HEK293 (cell line): Measurements from ENCODE around the gene TYW5.

Experiments
- CTCF ChIP-seq: fragments of 450-650 bp; formaldehyde crosslinking; IDR thresholded peaks from 2 replicates; pipeline ENCODE4 v1.5.1; 2016; ENCODE audit warnings: missing biosample characterization, missing genetic modification characterization
- IKZF3 ChIP-seq: fragments of 450-650 bp; IDR thresholded peaks from 2 replicates; pipeline ENCODE4 v1.5.0; 2018; ENCODE audit warnings: missing biosample characterization, mild to moderate bottlenecking, missing genetic modification characterization, moderate library complexity
- PRDM2 ChIP-seq: fragments of 450-650 bp; formaldehyde crosslinking; IDR thresholded peaks from 2 replicates; pipeline ENCODE4 v1.5.1; 2016; ENCODE audit warnings: missing biosample characterization, missing genetic modification characterization, borderline replicate concordance
- SALL2 ChIP-seq: fragments of 450-650 bp; formaldehyde crosslinking; IDR thresholded peaks from 2 replicates; pipeline ENCODE4 v1.5.0; 2017; ENCODE audit warnings: missing biosample characterization, mild to moderate bottlenecking, missing genetic modification characterization, borderline replicate concordance
- SP2 ChIP-seq: fragments of 450-650 bp; formaldehyde crosslinking; IDR thresholded peaks from 2 replicates; pipeline ENCODE4 v1.5.1; 2016; ENCODE audit warnings: missing biosample characterization, missing genetic modification characterization
- SP3 ChIP-seq: fragments of 450-650 bp; formaldehyde crosslinking; IDR thresholded peaks from 2 replicates; pipeline ENCODE4 v1.5.1; 2016; ENCODE audit warnings: missing biosample characterization, missing genetic modification characterization
- TCF7L2 ChIP-seq: IDR thresholded peaks from 2 replicates; pipeline ENCODE4 v1.6.1; 2011; ENCODE audit warnings: low read depth, mild to moderate bottlenecking, inconsistent platforms, low read length, moderate library complexity, borderline replicate concordance
- ZBTB17 ChIP-seq: fragments of 450-650 bp; formaldehyde crosslinking; IDR thresholded peaks from 2 replicates; pipeline ENCODE4 v1.5.1; 2016; ENCODE audit warnings: missing biosample characterization, missing genetic modification characterization
- ZEB2 ChIP-seq: fragments of 450-650 bp; formaldehyde crosslinking; IDR thresholded peaks from 2 replicates; pipeline ENCODE4 v1.5.1; 2016; ENCODE audit warnings: missing biosample characterization, missing genetic modification characterization
- ZIC2 ChIP-seq: fragments of 450-650 bp; formaldehyde crosslinking; IDR thresholded peaks from 2 replicates; pipeline ENCODE4 v1.5.1; 2016; ENCODE audit warnings: missing biosample characterization, missing genetic modification characterization
- ZNF214 ChIP-seq: fragments of 450-650 bp; formaldehyde crosslinking; IDR thresholded peaks from 2 replicates; pipeline ENCODE4 v1.5.1; 2017; ENCODE audit warnings: missing biosample characterization, mild to moderate bottlenecking, missing genetic modification characterization, borderline replicate concordance
- ZNF335 ChIP-seq: fragments of 450-650 bp; formaldehyde crosslinking; conservative IDR thresholded peaks from 2 replicates; pipeline ENCODE4 v1.5.1; 2016; ENCODE audit warnings: missing biosample characterization, missing genetic modification characterization
- ZNF580 ChIP-seq: fragments of 450-650 bp; formaldehyde crosslinking; IDR thresholded peaks from 2 replicates; pipeline ENCODE4 v1.5.1; 2016; ENCODE audit warnings: missing biosample characterization, missing genetic modification characterization
- ZNF600 ChIP-seq: fragments of 450-650 bp; formaldehyde crosslinking; IDR thresholded peaks from 2 replicates; pipeline ENCODE4 v1.5.1; 2016; ENCODE audit warnings: missing biosample characterization, missing genetic modification characterization
- ZNF624 ChIP-seq: fragments of 450-650 bp; formaldehyde crosslinking; IDR thresholded peaks from 2 replicates; pipeline ENCODE4 v1.5.1; 2017; ENCODE audit warnings: missing biosample characterization, missing genetic modification characterization
- ZNF660 ChIP-seq: fragments of 450-650 bp; IDR thresholded peaks from 2 replicates; pipeline ENCODE4 v1.5.1; 2018; ENCODE audit warnings: missing biosample characterization, mild to moderate bottlenecking, missing genetic modification characterization
- ZNF747 ChIP-seq: fragments of 450-650 bp; formaldehyde crosslinking; IDR thresholded peaks from 2 replicates; pipeline ENCODE4 v1.5.1; 2016; ENCODE audit warnings: missing biosample characterization, missing genetic modification characterization
- ZNF843 ChIP-seq: fragments of 450-650 bp; formaldehyde crosslinking; IDR thresholded peaks from 2 replicates; pipeline ENCODE4 v1.5.1; 2016; ENCODE audit warnings: missing biosample characterization, missing genetic modification characterization
- TF ChIP-seq, protein P1 (sequence below): fragments of 450-650 bp; formaldehyde crosslinking; IDR thresholded peaks from 2 replicates; pipeline ENCODE4 v1.5.1; 2016; ENCODE audit warnings: missing biosample characterization, missing genetic modification characterization
- TF ChIP-seq, protein P2 (sequence below): fragments of 450-650 bp; formaldehyde crosslinking; conservative IDR thresholded peaks from 2 replicates; pipeline ENCODE4 v1.5.1; 2016; ENCODE audit warnings: low read depth, missing biosample characterization, missing genetic modification characterization
- TF ChIP-seq, protein P3 (sequence below): fragments of 450-650 bp; formaldehyde crosslinking; IDR thresholded peaks from 2 replicates; pipeline ENCODE4 v1.5.1; 2016; ENCODE audit warnings: missing biosample characterization, missing genetic modification characterization

Gene TYW5

GRCh38 chr2:199911052-199911876, 44.0 kb downstream of the TYW5 start, which contains the start of gene C2orf69 (continued):
- TF ChIP-seq, protein P1, sequence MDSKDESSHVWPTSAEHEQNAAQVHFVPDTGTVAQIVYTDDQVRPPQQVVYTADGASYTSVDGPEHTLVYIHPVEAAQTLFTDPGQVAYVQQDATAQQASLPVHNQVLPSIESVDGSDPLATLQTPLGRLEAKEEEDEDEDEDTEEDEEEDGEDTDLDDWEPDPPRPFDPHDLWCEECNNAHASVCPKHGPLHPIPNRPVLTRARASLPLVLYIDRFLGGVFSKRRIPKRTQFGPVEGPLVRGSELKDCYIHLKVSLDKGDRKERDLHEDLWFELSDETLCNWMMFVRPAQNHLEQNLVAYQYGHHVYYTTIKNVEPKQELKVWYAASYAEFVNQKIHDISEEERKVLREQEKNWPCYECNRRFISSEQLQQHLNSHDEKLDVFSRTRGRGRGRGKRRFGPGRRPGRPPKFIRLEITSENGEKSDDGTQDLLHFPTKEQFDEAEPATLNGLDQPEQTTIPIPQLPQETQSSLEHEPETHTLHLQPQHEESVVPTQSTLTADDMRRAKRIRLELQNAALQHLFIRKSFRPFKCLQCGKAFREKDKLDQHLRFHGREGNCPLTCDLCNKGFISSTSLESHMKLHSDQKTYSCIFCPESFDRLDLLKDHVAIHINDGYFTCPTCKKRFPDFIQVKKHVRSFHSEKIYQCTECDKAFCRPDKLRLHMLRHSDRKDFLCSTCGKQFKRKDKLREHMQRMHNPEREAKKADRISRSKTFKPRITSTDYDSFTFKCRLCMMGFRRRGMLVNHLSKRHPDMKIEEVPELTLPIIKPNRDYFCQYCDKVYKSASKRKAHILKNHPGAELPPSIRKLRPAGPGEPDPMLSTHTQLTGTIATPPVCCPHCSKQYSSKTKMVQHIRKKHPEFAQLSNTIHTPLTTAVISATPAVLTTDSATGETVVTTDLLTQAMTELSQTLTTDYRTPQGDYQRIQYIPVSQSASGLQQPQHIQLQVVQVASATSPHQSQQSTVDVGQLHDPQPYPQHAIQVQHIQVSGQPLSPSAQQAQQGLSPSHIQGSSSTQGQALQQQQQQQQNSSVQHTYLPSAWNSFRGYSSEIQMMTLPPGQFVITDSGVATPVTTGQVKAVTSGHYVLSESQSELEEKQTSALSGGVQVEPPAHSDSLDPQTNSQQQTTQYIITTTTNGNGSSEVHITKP (tag by site-specific recombination), result peak; percentile 49
- TF ChIP-seq IKZF3 (peak; percentile 84), SP3 (tag by site-specific recombination) (peak; percentile 53), CTCF (peak; percentile 79), TCF7L2 (no peak), ZNF660 (tag by site-specific recombination) (peak; percentile 76), PRDM2 (tag by site-specific recombination) (no peak), ZBTB17 (peak; percentile 68), SP2 (tag by site-specific recombination) (peak; percentile 71), ZNF747 (tag by site-specific recombination) (no peak), ZNF335 (peak; percentile 99), ZNF580 (tag by site-specific recombination) (no peak), ZNF600 (tag by site-specific recombination) (peak; percentile 79), ZEB2 (tag by site-specific recombination) (no peak; the same call in 1 of the 2 replicates), SALL2 (tag by site-specific recombination) (no peak), ZIC2 (tag by site-specific recombination) (peak; percentile 63), ZNF214 (tag by site-specific recombination) (no peak), ZNF624 (tag by site-specific recombination) (no peak), ZNF843 (tag by site-specific recombination) (peak; percentile 35; the same call in 1 of the 2 replicates)
- TF ChIP-seq, protein P2, sequence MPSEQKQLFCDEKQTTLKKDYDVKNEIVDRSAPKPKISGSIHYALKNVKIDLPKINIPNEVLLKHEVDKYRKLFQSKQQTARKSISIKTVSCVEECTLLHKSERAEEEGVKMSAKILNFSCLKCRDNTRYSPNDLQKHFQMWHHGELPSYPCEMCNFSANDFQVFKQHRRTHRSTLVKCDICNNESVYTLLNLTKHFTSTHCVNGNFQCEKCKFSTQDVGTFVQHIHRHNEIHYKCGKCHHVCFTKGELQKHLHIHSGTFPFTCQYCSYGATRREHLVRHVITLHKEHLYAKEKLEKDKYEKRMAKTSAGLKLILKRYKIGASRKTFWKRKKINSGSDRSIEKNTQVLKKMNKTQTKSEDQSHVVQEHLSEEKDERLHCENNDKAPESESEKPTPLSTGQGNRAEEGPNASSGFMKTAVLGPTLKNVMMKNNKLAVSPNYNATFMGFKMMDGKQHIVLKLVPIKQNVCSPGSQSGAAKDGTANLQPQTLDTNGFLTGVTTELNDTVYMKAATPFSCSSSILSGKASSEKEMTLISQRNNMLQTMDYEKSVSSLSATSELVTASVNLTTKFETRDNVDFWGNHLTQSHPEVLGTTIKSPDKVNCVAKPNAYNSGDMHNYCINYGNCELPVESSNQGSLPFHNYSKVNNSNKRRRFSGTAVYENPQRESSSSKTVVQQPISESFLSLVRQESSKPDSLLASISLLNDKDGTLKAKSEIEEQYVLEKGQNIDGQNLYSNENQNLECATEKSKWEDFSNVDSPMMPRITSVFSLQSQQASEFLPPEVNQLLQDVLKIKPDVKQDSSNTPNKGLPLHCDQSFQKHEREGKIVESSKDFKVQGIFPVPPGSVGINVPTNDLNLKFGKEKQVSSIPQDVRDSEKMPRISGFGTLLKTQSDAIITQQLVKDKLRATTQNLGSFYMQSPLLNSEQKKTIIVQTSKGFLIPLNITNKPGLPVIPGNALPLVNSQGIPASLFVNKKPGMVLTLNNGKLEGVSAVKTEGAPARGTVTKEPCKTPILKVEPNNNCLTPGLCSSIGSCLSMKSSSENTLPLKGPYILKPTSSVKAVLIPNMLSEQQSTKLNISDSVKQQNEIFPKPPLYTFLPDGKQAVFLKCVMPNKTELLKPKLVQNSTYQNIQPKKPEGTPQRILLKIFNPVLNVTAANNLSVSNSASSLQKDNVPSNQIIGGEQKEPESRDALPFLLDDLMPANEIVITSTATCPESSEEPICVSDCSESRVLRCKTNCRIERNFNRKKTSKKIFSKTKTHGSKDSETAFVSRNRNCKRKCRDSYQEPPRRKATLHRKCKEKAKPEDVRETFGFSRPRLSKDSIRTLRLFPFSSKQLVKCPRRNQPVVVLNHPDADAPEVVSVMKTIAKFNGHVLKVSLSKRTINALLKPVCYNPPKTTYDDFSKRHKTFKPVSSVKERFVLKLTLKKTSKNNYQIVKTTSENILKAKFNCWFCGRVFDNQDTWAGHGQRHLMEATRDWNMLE (tag by site-specific recombination), result peak; percentile 52
- TF ChIP-seq, protein P3, sequence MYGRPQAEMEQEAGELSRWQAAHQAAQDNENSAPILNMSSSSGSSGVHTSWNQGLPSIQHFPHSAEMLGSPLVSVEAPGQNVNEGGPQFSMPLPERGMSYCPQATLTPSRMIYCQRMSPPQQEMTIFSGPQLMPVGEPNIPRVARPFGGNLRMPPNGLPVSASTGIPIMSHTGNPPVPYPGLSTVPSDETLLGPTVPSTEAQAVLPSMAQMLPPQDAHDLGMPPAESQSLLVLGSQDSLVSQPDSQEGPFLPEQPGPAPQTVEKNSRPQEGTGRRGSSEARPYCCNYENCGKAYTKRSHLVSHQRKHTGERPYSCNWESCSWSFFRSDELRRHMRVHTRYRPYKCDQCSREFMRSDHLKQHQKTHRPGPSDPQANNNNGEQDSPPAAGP, result no peak
